IMR-90 (cell line): ENCODE results near the gene ANKFY1.

Experiments used
- BHLHE40 ChIP-seq: fragments of 150-350 bp; IDR thresholded peaks from 2 replicates; pipeline ENCODE4 v1.6.1; 2016; ENCODE audit warnings: mild to moderate bottlenecking, low read depth, low read length
- CEBPB ChIP-seq: IDR thresholded peaks from 2 replicates; pipeline ENCODE4 v1.6.1; 2012; ENCODE audit warnings: low read depth, low read length, improper control_type of control experiment
- MAZ ChIP-seq: IDR thresholded peaks from 2 replicates; pipeline ENCODE4 v1.6.1; 2012; ENCODE audit warnings: low read depth, mild to moderate bottlenecking, low read length, improper control_type of control experiment, moderate library complexity, borderline replicate concordance
- POLR2A ChIP-seq: IDR thresholded peaks from 2 replicates; pipeline ENCODE4 v1.6.1; 2012; ENCODE audit warnings: mild to moderate bottlenecking, low read depth, low read length
- RCOR1 ChIP-seq: IDR thresholded peaks from 2 replicates; pipeline ENCODE4 v1.6.1; 2012; ENCODE audit warnings: mild to moderate bottlenecking, low read length, improper control_type of control experiment; ENCODE audit not compliant: insufficient replicate concordance
- TF ChIP-seq, protein P1 (sequence below): conservative IDR thresholded peaks from 2 replicates; pipeline ENCODE4 v1.5.1; 2012; ENCODE audit warnings: mild to moderate bottlenecking, low read depth, low read length, improper control_type of control experiment

GRCh38 chr17:4247971-4248388 lies 15.8 kb downstream of the ANKFY1 start:
- no peak for TF ChIP-seq MAZ
- TF ChIP-seq, protein P1, sequence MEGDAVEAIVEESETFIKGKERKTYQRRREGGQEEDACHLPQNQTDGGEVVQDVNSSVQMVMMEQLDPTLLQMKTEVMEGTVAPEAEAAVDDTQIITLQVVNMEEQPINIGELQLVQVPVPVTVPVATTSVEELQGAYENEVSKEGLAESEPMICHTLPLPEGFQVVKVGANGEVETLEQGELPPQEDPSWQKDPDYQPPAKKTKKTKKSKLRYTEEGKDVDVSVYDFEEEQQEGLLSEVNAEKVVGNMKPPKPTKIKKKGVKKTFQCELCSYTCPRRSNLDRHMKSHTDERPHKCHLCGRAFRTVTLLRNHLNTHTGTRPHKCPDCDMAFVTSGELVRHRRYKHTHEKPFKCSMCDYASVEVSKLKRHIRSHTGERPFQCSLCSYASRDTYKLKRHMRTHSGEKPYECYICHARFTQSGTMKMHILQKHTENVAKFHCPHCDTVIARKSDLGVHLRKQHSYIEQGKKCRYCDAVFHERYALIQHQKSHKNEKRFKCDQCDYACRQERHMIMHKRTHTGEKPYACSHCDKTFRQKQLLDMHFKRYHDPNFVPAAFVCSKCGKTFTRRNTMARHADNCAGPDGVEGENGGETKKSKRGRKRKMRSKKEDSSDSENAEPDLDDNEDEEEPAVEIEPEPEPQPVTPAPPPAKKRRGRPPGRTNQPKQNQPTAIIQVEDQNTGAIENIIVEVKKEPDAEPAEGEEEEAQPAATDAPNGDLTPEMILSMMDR: no peak
- no peak for TF ChIP-seq CEBPB
- no peak for TF ChIP-seq POLR2A
- TF ChIP-seq BHLHE40: no peak
- TF ChIP-seq RCOR1: no peak
